ENCODE data around the gene ACTR3. TPM values are rescaled to one million over a fixed set of nuclear protein-coding genes. Genes with fewer than 3 reads are reported as not detected.

Gene ACTR3
- total RNA-seq, 5 donors from 2014 or later (not counting 1 experiment from before 2014, with no cell fraction given) = 228 to 277 (median 255) TPM

- Mint-ChIP-seq H3K4me1 (peaks cover 0 to 20% (median 8%) of the 10 kb centered on the region in 3 donors), H3K27ac (no peak overlapping the region), H3K36me3 (peaks cover 42% of the 10 kb centered on the region), H3K9me3 (no peaks in the 10 kb centered on the region), H3K4me3 (no peak overlapping the region), H3K27me3 (no peaks in the 10 kb centered on the region)
- 83% methylated on average over 7 of the region's 8 CpGs for WGBS (ENCODE audit: insufficient coverage)
- Histone ChIP-seq H3K4me3 (ENCODE audit: control insufficient read depth in 1 of 2, extremely low read depth in 1 of 2, low read length in 1 of 2) (no peak overlapping the region), H3K4me1 (ENCODE audit: control insufficient read depth in 1 of 2, extremely low read depth in 1 of 2, insufficient read depth in 2 of 2, low read length in 2 of 2) (no peaks in the 10 kb centered on the region), H3K27ac (ENCODE audit: low read length) (no peak overlapping the region), H3K27me3 (replicated peaks in 1 of 2; ENCODE audit: control insufficient read depth in 2 of 2, extremely low read depth in 1 of 2, insufficient read depth in 2 of 2, low read length in 1 of 2) (no peaks in the 10 kb centered on the region), H3K36me3 (ENCODE audit: control insufficient read depth in 2 of 2, extremely low read depth in 1 of 2, insufficient read depth in 1 of 2, low read length in 1 of 2) (no peaks in the 10 kb centered on the region), H3K9me3 (no peaks in the 10 kb centered on the region)
- ATAC-seq (replicated peaks in 1 of 4) (no peak), DNase-seq (no peak)
- ChIA-PET CTCF (no interaction called here), POLR2A (no interaction called here)
Measured at GRCh38 chr2:113854970-113855740, 34.7 kb upstream of the ACTR3 start.

DNA sequence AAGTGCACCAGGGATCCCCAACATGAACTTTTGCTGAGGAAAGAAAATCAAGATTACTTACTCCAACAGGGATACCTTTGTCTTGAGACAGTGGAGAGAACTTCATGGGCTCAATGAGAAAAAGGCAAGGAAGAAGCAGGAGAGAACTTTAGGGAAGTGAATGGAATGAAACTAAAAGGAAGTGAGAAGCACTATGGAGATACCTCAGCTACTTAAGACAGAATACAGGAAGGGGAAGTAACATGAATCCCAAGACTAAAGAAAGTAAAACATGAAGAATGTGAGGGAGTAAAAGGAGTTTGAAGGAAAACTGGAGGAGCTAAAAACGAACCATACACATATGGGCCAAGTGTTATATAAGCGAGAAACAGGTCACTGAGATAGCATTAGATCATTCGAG lies 32.4 kb upstream of the ACTR3 start:
- Mint-ChIP-seq H3K27ac (no peak overlapping the region), H3K4me3 (no peak overlapping the region), H3K36me3 (peaks cover 46% of the 10 kb centered on the region), H3K4me1 (peaks cover 0 to 15% (median 8%) of the 10 kb centered on the region in 3 donors), H3K9me3 (no peaks in the 10 kb centered on the region), H3K27me3 (no peaks in the 10 kb centered on the region)
- no peak overlapping the region for H3K4me3 ChIP-seq (ENCODE audit: control insufficient read depth in 1 of 2, extremely low read depth in 1 of 2, low read length in 1 of 2)
- ChIA-PET POLR2A (no interaction called here), CTCF (no interaction called here)
- DNase-seq = no peak
- H3K27ac ChIP-seq (ENCODE audit: low read length) = no peak overlapping the region
- no peaks in the 10 kb centered on the region for H3K9me3 ChIP-seq
- no peaks in the 10 kb centered on the region for H3K4me1 ChIP-seq (ENCODE audit: control insufficient read depth in 1 of 2, extremely low read depth in 1 of 2, insufficient read depth in 2 of 2, low read length in 2 of 2)
- ATAC-seq (replicated peaks in 1 of 4) = no peak
- H3K27me3 ChIP-seq (replicated peaks in 1 of 2; ENCODE audit: control insufficient read depth in 2 of 2, extremely low read depth in 1 of 2, insufficient read depth in 2 of 2, low read length in 1 of 2) = peaks cover 0 to 4% of the 10 kb centered on the region in 2 experiments
- WGBS (ENCODE audit: insufficient coverage) = 96% methylated on average over 3 of the region's 3 CpGs
- no peaks in the 10 kb centered on the region for H3K36me3 ChIP-seq (ENCODE audit: control insufficient read depth in 2 of 2, extremely low read depth in 1 of 2, insufficient read depth in 1 of 2, low read length in 1 of 2)

DNA sequence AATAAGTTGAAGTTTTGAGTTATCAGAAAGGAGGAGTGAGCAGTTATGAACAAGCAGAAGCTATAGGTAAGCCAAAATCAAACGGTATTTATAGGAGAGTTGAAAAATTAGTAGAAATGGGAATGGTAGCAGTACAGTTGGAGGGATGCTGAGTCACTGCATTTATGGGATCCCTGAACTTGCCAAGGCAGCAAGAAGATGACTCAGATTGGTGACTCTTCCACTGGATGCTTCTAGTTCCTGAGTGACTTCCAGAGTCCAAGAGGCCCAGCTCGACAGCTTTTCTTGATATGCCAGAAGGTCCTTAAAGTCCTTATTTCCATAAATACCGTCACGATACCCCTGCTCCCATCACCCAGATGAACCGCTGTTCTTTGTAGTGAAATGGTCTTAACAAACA lies 31.1 kb upstream of the ACTR3 start:
- WGBS (ENCODE audit: insufficient coverage) = 83% methylated on average over 1 of the region's 5 CpGs
- CTCF ChIA-PET = no interaction called here
- DNase-seq = no peak

DNA sequence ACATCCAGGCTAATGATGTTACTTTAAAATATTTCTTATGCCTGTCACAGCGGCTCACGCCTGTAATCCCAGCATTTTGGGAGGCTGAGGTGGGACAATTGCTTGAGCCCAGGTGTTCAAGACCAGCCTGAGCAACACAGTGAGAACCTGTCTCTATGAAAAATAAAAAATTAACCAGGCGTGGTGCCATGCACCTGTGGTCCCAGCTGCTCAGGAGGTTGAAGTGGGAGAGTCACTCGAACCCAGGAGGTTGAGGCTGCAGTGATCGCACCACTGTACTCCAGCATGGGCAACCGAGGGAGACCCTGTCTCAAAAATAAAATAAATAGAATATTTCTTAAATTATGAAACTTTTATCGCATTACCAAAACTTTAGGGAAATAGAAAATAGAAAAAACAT lies 28.1 kb upstream of the ACTR3 start:
- Mint-ChIP-seq H3K27ac (no peak overlapping the region), H3K9me3 (no peaks in the 10 kb centered on the region), H3K36me3 (peaks cover 29% of the 10 kb centered on the region), H3K4me1 (peaks cover 0 to 11% (median 10%) of the 10 kb centered on the region in 3 donors), H3K27me3 (no peaks in the 10 kb centered on the region), H3K4me3 (no peak overlapping the region)
- no CpG with 5 or more reads among the region's 7 CpGs for WGBS (ENCODE audit: insufficient coverage)
- no peak for DNase-seq
- Histone ChIP-seq H3K4me1 (ENCODE audit: control insufficient read depth in 1 of 2, extremely low read depth in 1 of 2, insufficient read depth in 2 of 2, low read length in 2 of 2) (no peaks in the 10 kb centered on the region), H3K4me3 (ENCODE audit: control insufficient read depth in 1 of 2, extremely low read depth in 1 of 2, low read length in 1 of 2) (no peak overlapping the region), H3K9me3 (no peaks in the 10 kb centered on the region), H3K36me3 (ENCODE audit: control insufficient read depth in 2 of 2, extremely low read depth in 1 of 2, insufficient read depth in 1 of 2, low read length in 1 of 2) (no peaks in the 10 kb centered on the region), H3K27me3 (replicated peaks in 1 of 2; ENCODE audit: control insufficient read depth in 2 of 2, extremely low read depth in 1 of 2, insufficient read depth in 2 of 2, low read length in 1 of 2) (peaks cover 0 to 4% of the 10 kb centered on the region in 2 experiments), H3K27ac (ENCODE audit: low read length) (no peak overlapping the region)
- POLR2A ChIA-PET = interaction anchor here in 1 of 2 donors (0.8 kb wide), 1 partner anchor 15 kb away, joined by 5 read pairs; no protein-coding TSS in a partner anchor
- CTCF ChIA-PET = no interaction called here
- no peak for ATAC-seq (replicated peaks in 1 of 4)

More for the DNA sequence above, 31.1 kb upstream of the ACTR3 start:
- Mint-ChIP-seq H3K27ac (no peak overlapping the region), H3K9me3 (no peaks in the 10 kb centered on the region), H3K27me3 (no peaks in the 10 kb centered on the region), H3K4me3 (no peak overlapping the region), H3K4me1 (peaks cover 0 to 10% (median 10%) of the 10 kb centered on the region in 3 donors), H3K36me3 (peaks cover 44% of the 10 kb centered on the region)
- Histone ChIP-seq H3K4me3 (ENCODE audit: control insufficient read depth in 1 of 2, extremely low read depth in 1 of 2, low read length in 1 of 2) (no peak overlapping the region), H3K36me3 (ENCODE audit: control insufficient read depth in 2 of 2, extremely low read depth in 1 of 2, insufficient read depth in 1 of 2, low read length in 1 of 2) (no peaks in the 10 kb centered on the region), H3K27ac (ENCODE audit: low read length) (no peak overlapping the region), H3K27me3 (replicated peaks in 1 of 2; ENCODE audit: control insufficient read depth in 2 of 2, extremely low read depth in 1 of 2, insufficient read depth in 2 of 2, low read length in 1 of 2) (peaks cover 0 to 4% of the 10 kb centered on the region in 2 experiments), H3K9me3 (no peaks in the 10 kb centered on the region), H3K4me1 (ENCODE audit: control insufficient read depth in 1 of 2, extremely low read depth in 1 of 2, insufficient read depth in 2 of 2, low read length in 2 of 2) (no peaks in the 10 kb centered on the region)
- POLR2A ChIA-PET = no interaction called here
- no peak for ATAC-seq (replicated peaks in 1 of 4)

GRCh38 chr2:113863144-113863543 lies 26.7 kb upstream of the ACTR3 start:
- ATAC-seq (replicated peaks in 1 of 4) (no peak), DNase-seq (no peak)
- POLR2A ChIA-PET = no interaction called here
- no peaks in the 10 kb centered on the region for H3K9me3 ChIP-seq
- H3K4me3 ChIP-seq (ENCODE audit: control insufficient read depth in 1 of 2, extremely low read depth in 1 of 2, low read length in 1 of 2) = no peak overlapping the region
- Mint-ChIP-seq H3K4me1 (peaks cover 1 to 11% (median 4%) of the 10 kb centered on the region in 3 donors), H3K4me3 (no peak overlapping the region), H3K36me3 (peaks cover 21% of the 10 kb centered on the region), H3K9me3 (no peaks in the 10 kb centered on the region), H3K27me3 (no peaks in the 10 kb centered on the region), H3K27ac (no peak overlapping the region)
- H3K36me3 ChIP-seq (ENCODE audit: control insufficient read depth in 2 of 2, extremely low read depth in 1 of 2, insufficient read depth in 1 of 2, low read length in 1 of 2) = no peaks in the 10 kb centered on the region
- H3K27ac ChIP-seq (ENCODE audit: low read length) = no peak overlapping the region
- no peaks in the 10 kb centered on the region for H3K4me1 ChIP-seq (ENCODE audit: control insufficient read depth in 1 of 2, extremely low read depth in 1 of 2, insufficient read depth in 2 of 2, low read length in 2 of 2)
- peaks cover 0 to 4% of the 10 kb centered on the region in 2 experiments for H3K27me3 ChIP-seq (replicated peaks in 1 of 2; ENCODE audit: control insufficient read depth in 2 of 2, extremely low read depth in 1 of 2, insufficient read depth in 2 of 2, low read length in 1 of 2)
- CTCF ChIA-PET = no interaction called here
- WGBS (ENCODE audit: insufficient coverage) = 71% methylated on average over 2 of the region's 3 CpGs

DNA sequence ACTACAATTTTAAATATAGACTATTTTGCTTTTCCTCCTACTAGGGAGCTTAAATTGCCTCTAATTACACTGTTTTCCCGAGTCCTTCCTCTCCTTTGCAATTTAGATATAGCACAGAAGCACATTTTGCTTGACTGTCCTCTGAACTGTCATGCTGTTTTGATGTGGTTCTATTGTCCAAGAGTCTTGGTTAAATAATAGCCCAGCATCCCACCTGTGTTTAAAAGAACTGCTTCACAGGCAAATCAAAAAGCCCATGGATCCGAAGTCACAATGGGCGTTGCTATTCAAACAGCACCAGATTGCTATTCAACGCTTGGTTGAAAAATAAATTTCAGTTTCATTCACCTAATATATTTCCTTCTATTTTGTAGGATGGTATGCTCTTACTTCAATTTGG lies 22.3 kb upstream of the ACTR3 start:
- no peaks in the 10 kb centered on the region for H3K4me1 ChIP-seq (ENCODE audit: control insufficient read depth in 1 of 2, extremely low read depth in 1 of 2, insufficient read depth in 2 of 2, low read length in 2 of 2)
- Mint-ChIP-seq H3K9me3 (no peaks in the 10 kb centered on the region), H3K4me3 (no peak overlapping the region), H3K36me3 (no peaks in the 10 kb centered on the region), H3K27me3 (no peaks in the 10 kb centered on the region), H3K4me1 (peaks cover 6 to 15% (median 11%) of the 10 kb centered on the region in 3 donors), H3K27ac (no peak overlapping the region)
- no peaks in the 10 kb centered on the region for H3K9me3 ChIP-seq
- no peak overlapping the region for H3K27ac ChIP-seq (ENCODE audit: low read length)
- no peaks in the 10 kb centered on the region for H3K27me3 ChIP-seq (replicated peaks in 1 of 2; ENCODE audit: control insufficient read depth in 2 of 2, extremely low read depth in 1 of 2, insufficient read depth in 2 of 2, low read length in 1 of 2)
- ChIA-PET POLR2A (no interaction called here), CTCF (no interaction called here)
- WGBS (ENCODE audit: insufficient coverage) = no CpG with 5 or more reads among the region's 4 CpGs
- no peak for ATAC-seq (replicated peaks in 1 of 4)
- DNase-seq = no peak
- H3K36me3 ChIP-seq (ENCODE audit: control insufficient read depth in 2 of 2, extremely low read depth in 1 of 2, insufficient read depth in 1 of 2, low read length in 1 of 2) = no peaks in the 10 kb centered on the region
- H3K4me3 ChIP-seq (ENCODE audit: control insufficient read depth in 1 of 2, extremely low read depth in 1 of 2, low read length in 1 of 2) = no peak overlapping the region
